Rectal smooth muscle tissue (tissue), 1 donor: Measurements from ENCODE around the gene ADCY10.
A peak's percentile ranks its signal among the peaks of the same experiment; 100 is the strongest.
"Not testable (repeated sequence)": the region's sequence is repeated elsewhere in the genome, so short reads cannot be mapped to it uniquely, and the experiment has no call there.

Source experiments
- H3K27ac ChIP-seq: one replicate; pipeline ENCODE4 v1.7.0; 2013; ENCODE audit warnings: low read depth, low read length, inconsistent platforms
- H3K27me3 ChIP-seq: one replicate; pipeline ENCODE4 v1.7.0; 2013; ENCODE audit warnings: low read length; ENCODE audit not compliant: control insufficient read depth, insufficient read depth
- H3K36me3 ChIP-seq: one replicate; pipeline ENCODE4 v1.7.0; 2013; ENCODE audit warnings: low read length; ENCODE audit not compliant: control insufficient read depth, insufficient read depth
- H3K4me1 ChIP-seq: one replicate; pipeline ENCODE4 v1.7.0; 2013; ENCODE audit warnings: low read length; ENCODE audit not compliant: control insufficient read depth, insufficient read depth
- H3K4me3 ChIP-seq: one replicate; pipeline ENCODE4 v1.7.0; 2013; ENCODE audit warnings: low read length
- H3K9ac ChIP-seq: one replicate; pipeline ENCODE4 v1.7.0; 2013; ENCODE audit warnings: low read length

Gene ADCY10

GRCh38 chr1:167830668-167831067, 83.3 kb downstream of the ADCY10 start:
- H3K27me3 ChIP-seq, H3K4me3 ChIP-seq, H3K4me1 ChIP-seq, H3K9ac ChIP-seq, H3K27ac ChIP-seq, H3K36me3 ChIP-seq: not testable (repeated sequence)

GRCh38 chr1:167829868-167830267, 84.1 kb downstream of the ADCY10 start:
- no peak overlapping the region for H3K4me3 ChIP-seq
- no peaks in the 10 kb centered on the region for H3K36me3 ChIP-seq
- no peaks in the 10 kb centered on the region for H3K4me1 ChIP-seq
- H3K27me3 ChIP-seq: no peaks in the 10 kb centered on the region
- no peak overlapping the region for H3K27ac ChIP-seq
- no peak overlapping the region for H3K9ac ChIP-seq

GRCh38 chr1:167826127-167826526, 87.8 kb downstream of the ADCY10 start:
- Histone ChIP-seq H3K27ac (no peak overlapping the region), H3K36me3 (no peaks in the 10 kb centered on the region), H3K9ac (no peak overlapping the region), H3K4me3 (no peak overlapping the region), H3K27me3 (no peaks in the 10 kb centered on the region), H3K4me1 (no peaks in the 10 kb centered on the region)

- Histone ChIP-seq H3K27me3 (no peaks in the 10 kb centered on the region), H3K36me3 (no peaks in the 10 kb centered on the region), H3K9ac (no peak overlapping the region), H3K27ac (no peak overlapping the region), H3K4me3 (no peak overlapping the region), H3K4me1 (no peaks in the 10 kb centered on the region)
Observed at GRCh38 chr1:167825419-167826079, 88.4 kb downstream of the ADCY10 start.

- Histone ChIP-seq H3K4me3 (no peak overlapping the region), H3K36me3 (no peaks in the 10 kb centered on the region), H3K27ac (no peak overlapping the region), H3K9ac (no peak overlapping the region), H3K4me1 (no peaks in the 10 kb centered on the region), H3K27me3 (no peaks in the 10 kb centered on the region)
Observed at GRCh38 chr1:167824163-167824794, 89.7 kb downstream of the ADCY10 start.

- Histone ChIP-seq H3K27me3 (no peaks in the 10 kb centered on the region), H3K4me3 (no peak overlapping the region), H3K9ac (no peak overlapping the region), H3K4me1 (no peaks in the 10 kb centered on the region), H3K27ac (no peak overlapping the region), H3K36me3 (no peaks in the 10 kb centered on the region)
Observed at GRCh38 chr1:167821969-167822685, 91.8 kb downstream of the ADCY10 start.

GRCh38 chr1:167821356-167821685, 92.6 kb downstream of the ADCY10 start:
- no peaks in the 10 kb centered on the region for H3K36me3 ChIP-seq
- no peaks in the 10 kb centered on the region for H3K27me3 ChIP-seq
- no peak overlapping the region for H3K4me3 ChIP-seq
- H3K27ac ChIP-seq: no peak overlapping the region
- H3K4me1 ChIP-seq: no peaks in the 10 kb centered on the region
- no peak overlapping the region for H3K9ac ChIP-seq

- Histone ChIP-seq H3K4me3 (no peak overlapping the region), H3K27ac (no peak overlapping the region), H3K9ac (no peak overlapping the region), H3K27me3 (no peaks in the 10 kb centered on the region), H3K36me3 (no peaks in the 10 kb centered on the region), H3K4me1 (no peaks in the 10 kb centered on the region)
Observed at GRCh38 chr1:167820684-167821355, 93.1 kb downstream of the ADCY10 start.

GRCh38 chr1:167819849-167820683, 93.9 kb downstream of the ADCY10 start:
- H3K27ac ChIP-seq: peak overlapping the region; percentile 74
- H3K9ac ChIP-seq: no peak overlapping the region
- no peaks in the 10 kb centered on the region for H3K27me3 ChIP-seq
- H3K4me1 ChIP-seq: no peaks in the 10 kb centered on the region
- H3K4me3 ChIP-seq: peak overlapping the region; percentile 44
- no peaks in the 10 kb centered on the region for H3K36me3 ChIP-seq

- H3K4me1 ChIP-seq: no peaks in the 10 kb centered on the region
- no peaks in the 10 kb centered on the region for H3K36me3 ChIP-seq
- H3K4me3 ChIP-seq: no peak overlapping the region
- no peaks in the 10 kb centered on the region for H3K27me3 ChIP-seq
- H3K9ac ChIP-seq: no peak overlapping the region
- H3K27ac ChIP-seq: no peak overlapping the region
Observed at GRCh38 chr1:167815650-167816049, 98.3 kb downstream of the ADCY10 start.

GRCh38 chr1:167812972-167813371, 101.0 kb downstream of the ADCY10 start:
- Histone ChIP-seq H3K9ac (no peak overlapping the region), H3K4me1 (no peaks in the 10 kb centered on the region)

GRCh38 chr1:167808690-167809089, 105.2 kb downstream of the ADCY10 start:
- Histone ChIP-seq H3K4me3 (no peak overlapping the region), H3K27ac (no peak overlapping the region), H3K4me1 (no peaks in the 10 kb centered on the region), H3K9ac (no peak overlapping the region), H3K36me3 (no peaks in the 10 kb centered on the region), H3K27me3 (no peaks in the 10 kb centered on the region)

More at GRCh38 chr1:167812972-167813371, 101.0 kb downstream of the ADCY10 start:
- H3K27ac ChIP-seq: no peak overlapping the region
- H3K36me3 ChIP-seq: no peaks in the 10 kb centered on the region
- no peak overlapping the region for H3K4me3 ChIP-seq
- no peaks in the 10 kb centered on the region for H3K27me3 ChIP-seq
